GM23338 (cell line): ENCODE measurements around the gene SLC26A11.

Experiments used
- CREB1 ChIP-seq: fragments of 250-450 bp; sonication (Bioruptor Pico); IDR thresholded peaks from 2 replicates; pipeline ENCODE4 v1.5.0; 2020; ENCODE audit warnings: low read depth, mild to moderate bottlenecking, moderate library complexity
- EZH2 ChIP-seq: fragments of 200-600 bp; sonication (generic); IDR thresholded peaks from one replicate; pipeline ENCODE4 v1.8.0; 2017; ENCODE audit warnings: antibody characterized with exemption, mild to moderate bottlenecking, low read depth; ENCODE audit not compliant: unreplicated experiment
- EZH2phosphoT487 ChIP-seq: fragments of 200-600 bp; sonication (generic); IDR thresholded peaks from one replicate; pipeline ENCODE4 v1.8.1; 2018; ENCODE audit warnings: antibody characterized with exemption; ENCODE audit not compliant: unreplicated experiment
- POLR2AphosphoS5 ChIP-seq: IDR thresholded peaks from 2 replicates; pipeline ENCODE4 v1.6.1; 2016; ENCODE audit warnings: antibody characterized with exemption, low read depth
- STAT1 ChIP-seq: IDR thresholded peaks from one replicate; pipeline ENCODE4 v1.6.1; 2016; ENCODE audit warnings: antibody characterized with exemption; ENCODE audit not compliant: unreplicated experiment
- TF ChIP-seq, protein P1 (sequence below), 2 experiments: fragments of 200-600 bp in 1 of 2; sonication (generic) in 1 of 2; conservative IDR thresholded peaks; 2 replicates each; pipeline versions ENCODE4 v1.5.1 to v1.6.1; 2016 to 2017; ENCODE audit warnings: antibody characterized with exemption in 2 of 2, low read depth in 2 of 2, mild to moderate bottlenecking in 2 of 2, moderate library complexity in 1 of 2
- TF ChIP-seq, protein P2 (sequence below): IDR thresholded peaks from one replicate; pipeline ENCODE4 v1.6.1; 2018; ENCODE audit warnings: antibody characterized with exemption; ENCODE audit not compliant: unreplicated experiment
- TF ChIP-seq, protein P3 (sequence below): fragments of 250-450 bp; sonication (Bioruptor Pico); IDR thresholded peaks from 2 replicates; pipeline ENCODE4 v1.5.0; 2020; ENCODE audit warnings: mild to moderate bottlenecking, moderate library complexity

DNA sequence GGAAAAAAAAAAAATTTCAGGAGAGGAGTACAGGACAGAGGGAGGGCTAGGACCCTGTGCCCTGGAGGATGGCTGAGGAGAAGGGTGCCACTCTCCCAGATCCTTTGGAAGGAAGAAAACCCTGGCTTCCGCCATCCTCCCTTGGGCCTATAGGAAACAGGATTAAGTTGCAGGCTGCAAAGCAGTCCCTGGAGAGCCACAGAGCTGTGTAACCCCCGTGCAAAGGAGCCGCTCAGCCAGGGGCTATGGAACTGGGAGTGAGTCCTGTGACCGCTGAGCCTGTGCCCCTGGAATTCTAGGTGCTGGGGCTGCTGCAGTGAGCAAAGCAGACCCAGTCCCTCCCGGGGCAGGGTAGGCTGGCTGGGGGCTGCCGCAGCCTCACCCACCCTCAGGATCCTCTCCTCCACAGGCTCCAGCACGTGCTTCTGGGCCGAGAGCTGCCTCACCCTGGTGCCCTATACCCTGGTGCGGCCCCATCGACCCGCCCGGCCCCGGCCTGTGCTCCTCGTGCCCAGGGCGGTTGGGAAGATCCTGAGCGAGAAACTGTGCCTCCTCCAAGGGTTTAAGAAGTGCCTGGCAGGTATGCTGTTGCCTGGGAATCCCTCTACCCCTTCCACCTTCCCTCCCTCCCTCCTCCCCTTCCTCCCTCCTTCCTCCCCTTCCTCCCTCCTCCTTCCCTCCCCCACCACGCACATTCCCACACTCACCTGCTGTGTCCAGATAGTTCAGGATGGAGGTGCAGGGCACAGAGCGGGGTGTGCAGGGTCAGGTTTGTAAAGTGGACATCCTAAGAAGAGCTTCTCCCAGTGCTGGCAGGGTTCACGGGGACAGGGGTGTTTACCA lies 15.4 kb upstream of the SLC26A11 start:
- TF ChIP-seq EZH2: no peak
- TF ChIP-seq, protein P1, sequence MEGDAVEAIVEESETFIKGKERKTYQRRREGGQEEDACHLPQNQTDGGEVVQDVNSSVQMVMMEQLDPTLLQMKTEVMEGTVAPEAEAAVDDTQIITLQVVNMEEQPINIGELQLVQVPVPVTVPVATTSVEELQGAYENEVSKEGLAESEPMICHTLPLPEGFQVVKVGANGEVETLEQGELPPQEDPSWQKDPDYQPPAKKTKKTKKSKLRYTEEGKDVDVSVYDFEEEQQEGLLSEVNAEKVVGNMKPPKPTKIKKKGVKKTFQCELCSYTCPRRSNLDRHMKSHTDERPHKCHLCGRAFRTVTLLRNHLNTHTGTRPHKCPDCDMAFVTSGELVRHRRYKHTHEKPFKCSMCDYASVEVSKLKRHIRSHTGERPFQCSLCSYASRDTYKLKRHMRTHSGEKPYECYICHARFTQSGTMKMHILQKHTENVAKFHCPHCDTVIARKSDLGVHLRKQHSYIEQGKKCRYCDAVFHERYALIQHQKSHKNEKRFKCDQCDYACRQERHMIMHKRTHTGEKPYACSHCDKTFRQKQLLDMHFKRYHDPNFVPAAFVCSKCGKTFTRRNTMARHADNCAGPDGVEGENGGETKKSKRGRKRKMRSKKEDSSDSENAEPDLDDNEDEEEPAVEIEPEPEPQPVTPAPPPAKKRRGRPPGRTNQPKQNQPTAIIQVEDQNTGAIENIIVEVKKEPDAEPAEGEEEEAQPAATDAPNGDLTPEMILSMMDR (conservative IDR thresholded peaks at IDR 0.05; ENCODE audit: low read depth in 2 of 2): no peak
- no peak for TF ChIP-seq POLR2AphosphoS5
- TF ChIP-seq, protein P2, sequence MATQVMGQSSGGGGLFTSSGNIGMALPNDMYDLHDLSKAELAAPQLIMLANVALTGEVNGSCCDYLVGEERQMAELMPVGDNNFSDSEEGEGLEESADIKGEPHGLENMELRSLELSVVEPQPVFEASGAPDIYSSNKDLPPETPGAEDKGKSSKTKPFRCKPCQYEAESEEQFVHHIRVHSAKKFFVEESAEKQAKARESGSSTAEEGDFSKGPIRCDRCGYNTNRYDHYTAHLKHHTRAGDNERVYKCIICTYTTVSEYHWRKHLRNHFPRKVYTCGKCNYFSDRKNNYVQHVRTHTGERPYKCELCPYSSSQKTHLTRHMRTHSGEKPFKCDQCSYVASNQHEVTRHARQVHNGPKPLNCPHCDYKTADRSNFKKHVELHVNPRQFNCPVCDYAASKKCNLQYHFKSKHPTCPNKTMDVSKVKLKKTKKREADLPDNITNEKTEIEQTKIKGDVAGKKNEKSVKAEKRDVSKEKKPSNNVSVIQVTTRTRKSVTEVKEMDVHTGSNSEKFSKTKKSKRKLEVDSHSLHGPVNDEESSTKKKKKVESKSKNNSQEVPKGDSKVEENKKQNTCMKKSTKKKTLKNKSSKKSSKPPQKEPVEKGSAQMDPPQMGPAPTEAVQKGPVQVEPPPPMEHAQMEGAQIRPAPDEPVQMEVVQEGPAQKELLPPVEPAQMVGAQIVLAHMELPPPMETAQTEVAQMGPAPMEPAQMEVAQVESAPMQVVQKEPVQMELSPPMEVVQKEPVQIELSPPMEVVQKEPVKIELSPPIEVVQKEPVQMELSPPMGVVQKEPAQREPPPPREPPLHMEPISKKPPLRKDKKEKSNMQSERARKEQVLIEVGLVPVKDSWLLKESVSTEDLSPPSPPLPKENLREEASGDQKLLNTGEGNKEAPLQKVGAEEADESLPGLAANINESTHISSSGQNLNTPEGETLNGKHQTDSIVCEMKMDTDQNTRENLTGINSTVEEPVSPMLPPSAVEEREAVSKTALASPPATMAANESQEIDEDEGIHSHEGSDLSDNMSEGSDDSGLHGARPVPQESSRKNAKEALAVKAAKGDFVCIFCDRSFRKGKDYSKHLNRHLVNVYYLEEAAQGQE: no peak
- no peak for TF ChIP-seq EZH2phosphoT487
- TF ChIP-seq STAT1: no peak
- TF ChIP-seq, protein P3, sequence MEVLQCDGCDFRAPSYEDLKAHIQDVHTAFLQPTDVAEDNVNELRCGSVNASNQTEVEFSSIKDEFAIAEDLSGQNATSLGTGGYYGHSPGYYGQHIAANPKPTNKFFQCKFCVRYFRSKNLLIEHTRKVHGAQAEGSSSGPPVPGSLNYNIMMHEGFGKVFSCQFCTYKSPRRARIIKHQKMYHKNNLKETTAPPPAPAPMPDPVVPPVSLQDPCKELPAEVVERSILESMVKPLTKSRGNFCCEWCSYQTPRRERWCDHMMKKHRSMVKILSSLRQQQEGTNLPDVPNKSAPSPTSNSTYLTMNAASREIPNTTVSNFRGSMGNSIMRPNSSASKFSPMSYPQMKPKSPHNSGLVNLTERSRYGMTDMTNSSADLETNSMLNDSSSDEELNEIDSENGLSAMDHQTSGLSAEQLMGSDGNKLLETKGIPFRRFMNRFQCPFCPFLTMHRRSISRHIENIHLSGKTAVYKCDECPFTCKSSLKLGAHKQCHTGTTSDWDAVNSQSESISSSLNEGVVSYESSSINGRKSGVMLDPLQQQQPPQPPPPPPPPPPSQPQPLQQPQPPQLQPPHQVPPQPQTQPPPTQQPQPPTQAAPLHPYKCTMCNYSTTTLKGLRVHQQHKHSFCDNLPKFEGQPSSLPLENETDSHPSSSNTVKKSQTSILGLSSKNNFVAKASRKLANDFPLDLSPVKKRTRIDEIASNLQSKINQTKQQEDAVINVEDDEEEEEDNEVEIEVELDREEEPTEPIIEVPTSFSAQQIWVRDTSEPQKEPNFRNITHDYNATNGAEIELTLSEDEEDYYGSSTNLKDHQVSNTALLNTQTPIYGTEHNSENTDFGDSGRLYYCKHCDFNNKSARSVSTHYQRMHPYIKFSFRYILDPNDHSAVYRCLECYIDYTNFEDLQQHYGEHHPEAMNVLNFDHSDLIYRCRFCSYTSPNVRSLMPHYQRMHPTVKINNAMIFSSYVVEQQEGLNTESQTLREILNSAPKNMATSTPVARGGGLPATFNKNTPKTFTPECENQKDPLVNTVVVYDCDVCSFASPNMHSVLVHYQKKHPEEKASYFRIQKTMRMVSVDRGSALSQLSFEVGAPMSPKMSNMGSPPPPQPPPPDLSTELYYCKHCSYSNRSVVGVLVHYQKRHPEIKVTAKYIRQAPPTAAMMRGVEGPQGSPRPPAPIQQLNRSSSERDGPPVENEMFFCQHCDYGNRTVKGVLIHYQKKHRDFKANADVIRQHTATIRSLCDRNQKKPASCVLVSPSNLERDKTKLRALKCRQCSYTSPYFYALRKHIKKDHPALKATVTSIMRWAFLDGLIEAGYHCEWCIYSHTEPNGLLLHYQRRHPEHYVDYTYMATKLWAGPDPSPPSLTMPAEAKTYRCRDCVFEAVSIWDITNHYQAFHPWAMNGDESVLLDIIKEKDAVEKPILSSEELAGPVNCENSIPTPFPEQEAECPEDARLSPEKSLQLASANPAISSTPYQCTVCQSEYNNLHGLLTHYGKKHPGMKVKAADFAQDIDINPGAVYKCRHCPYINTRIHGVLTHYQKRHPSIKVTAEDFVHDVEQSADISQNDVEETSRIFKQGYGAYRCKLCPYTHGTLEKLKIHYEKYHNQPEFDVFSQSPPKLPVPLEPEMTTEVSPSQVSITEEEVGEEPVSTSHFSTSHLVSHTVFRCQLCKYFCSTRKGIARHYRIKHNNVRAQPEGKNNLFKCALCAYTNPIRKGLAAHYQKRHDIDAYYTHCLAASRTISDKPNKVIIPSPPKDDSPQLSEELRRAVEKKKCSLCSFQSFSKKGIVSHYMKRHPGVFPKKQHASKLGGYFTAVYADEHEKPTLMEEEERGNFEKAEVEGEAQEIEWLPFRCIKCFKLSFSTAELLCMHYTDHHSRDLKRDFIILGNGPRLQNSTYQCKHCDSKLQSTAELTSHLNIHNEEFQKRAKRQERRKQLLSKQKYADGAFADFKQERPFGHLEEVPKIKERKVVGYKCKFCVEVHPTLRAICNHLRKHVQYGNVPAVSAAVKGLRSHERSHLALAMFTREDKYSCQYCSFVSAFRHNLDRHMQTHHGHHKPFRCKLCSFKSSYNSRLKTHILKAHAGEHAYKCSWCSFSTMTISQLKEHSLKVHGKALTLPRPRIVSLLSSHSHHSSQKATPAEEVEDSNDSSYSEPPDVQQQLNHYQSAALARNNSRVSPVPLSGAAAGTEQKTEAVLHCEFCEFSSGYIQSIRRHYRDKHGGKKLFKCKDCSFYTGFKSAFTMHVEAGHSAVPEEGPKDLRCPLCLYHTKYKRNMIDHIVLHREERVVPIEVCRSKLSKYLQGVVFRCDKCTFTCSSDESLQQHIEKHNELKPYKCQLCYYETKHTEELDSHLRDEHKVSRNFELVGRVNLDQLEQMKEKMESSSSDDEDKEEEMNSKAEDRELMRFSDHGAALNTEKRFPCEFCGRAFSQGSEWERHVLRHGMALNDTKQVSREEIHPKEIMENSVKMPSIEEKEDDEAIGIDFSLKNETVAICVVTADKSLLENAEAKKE: no peak
- no peak for TF ChIP-seq CREB1
